HG03378 (cell line): ENCODE results near the gene MGAT4A.
"Not testable (repeated sequence)": the region's sequence is repeated elsewhere in the genome, so short reads cannot be mapped to it uniquely, and the experiment has no call there.

Source experiments
- ATAC-seq: cut with Tn5 transposase; IDR thresholded peaks from one replicate; pipeline ENCODE4 v1.9.1; 2021; ENCODE audit warnings: mild to moderate bottlenecking, moderate library complexity; ENCODE audit not compliant: unreplicated experiment

Gene MGAT4A

DNA sequence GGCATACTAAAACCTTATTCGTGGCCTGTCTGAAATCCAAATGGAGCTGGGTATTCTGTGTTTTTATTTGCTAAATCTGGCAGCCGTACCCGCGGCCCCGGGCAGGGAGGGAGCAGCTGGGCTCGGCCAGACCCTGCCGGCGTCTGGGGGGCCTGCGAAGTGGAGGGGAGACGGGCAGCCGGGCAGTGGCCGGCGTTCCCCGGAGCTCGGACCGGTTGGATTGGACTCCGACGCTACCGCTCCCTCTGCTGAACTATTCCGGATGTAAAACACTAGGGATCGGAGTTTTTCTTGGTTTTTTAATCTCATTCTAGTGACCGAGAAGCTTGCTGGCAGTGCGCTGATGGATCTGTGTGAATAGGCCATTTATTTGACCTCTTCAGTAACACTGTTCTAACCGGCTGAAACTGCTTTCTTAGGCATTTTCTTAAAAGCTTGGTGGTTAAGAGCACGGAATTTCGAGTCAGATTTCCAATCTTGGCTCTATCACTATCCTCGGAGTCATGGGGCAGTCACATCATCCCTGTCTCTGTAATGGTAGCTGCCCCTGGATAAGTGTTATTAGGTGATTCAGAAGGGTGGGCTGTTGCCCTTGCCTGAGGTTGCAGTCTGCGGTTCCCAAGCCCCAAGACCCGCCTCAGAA lies 121.8 kb downstream of the MGAT4A start:
- ATAC-seq = no peak

DNA sequence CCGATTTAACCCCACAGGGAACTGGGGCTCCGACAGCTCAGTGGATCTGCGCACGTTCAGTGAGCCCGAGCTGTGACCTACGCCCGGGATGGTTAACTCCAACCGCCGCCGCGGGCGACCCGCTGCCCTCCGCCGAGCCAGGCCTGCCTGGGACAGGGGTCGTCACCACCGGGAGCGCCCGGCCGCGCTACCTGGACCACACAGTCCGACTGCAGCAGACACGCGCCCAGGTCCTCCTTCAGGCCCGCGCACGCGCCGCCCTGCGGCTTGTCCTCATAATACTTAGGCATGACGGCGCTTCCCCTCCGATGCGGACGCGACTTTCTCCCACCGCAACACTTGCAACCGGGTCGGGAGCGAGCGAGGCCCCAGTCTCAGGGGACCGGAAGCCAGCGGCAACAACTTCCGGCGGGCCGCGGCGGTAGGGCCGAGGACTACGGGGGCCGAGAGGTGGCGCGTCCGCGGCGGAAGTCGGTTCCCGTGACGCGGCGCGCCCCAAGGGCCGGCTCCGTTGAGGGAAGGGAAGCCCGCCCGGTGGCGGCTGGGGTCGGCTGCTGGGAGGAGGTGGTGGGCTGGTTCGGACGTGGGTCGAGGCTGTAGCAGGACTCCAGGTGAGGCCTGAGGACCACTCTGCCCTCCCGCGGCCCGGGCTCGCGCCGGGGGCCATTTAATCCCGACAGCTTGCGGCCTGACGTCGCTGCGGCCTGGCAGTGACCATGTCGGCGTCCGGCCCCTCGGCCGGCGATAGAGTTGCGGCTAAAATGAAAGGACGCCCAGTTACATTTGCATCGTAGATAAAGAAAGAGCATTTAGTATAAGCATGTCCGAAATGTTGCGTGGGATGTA lies 122.6 kb downstream of the MGAT4A start, which contains the start of the genes COA5 and UNC50:
Gene COA5 (minus strand): TSS at position 397 of the 846 bp plus-strand sequence. CDS start 107 bp downstream, at position 290.
Gene UNC50 (plus strand): TSS at position 474 of the 846 bp plus-strand sequence. CDS start 1,171 bp downstream, outside the sequence.
- peak; percentile 69 for ATAC-seq

DNA sequence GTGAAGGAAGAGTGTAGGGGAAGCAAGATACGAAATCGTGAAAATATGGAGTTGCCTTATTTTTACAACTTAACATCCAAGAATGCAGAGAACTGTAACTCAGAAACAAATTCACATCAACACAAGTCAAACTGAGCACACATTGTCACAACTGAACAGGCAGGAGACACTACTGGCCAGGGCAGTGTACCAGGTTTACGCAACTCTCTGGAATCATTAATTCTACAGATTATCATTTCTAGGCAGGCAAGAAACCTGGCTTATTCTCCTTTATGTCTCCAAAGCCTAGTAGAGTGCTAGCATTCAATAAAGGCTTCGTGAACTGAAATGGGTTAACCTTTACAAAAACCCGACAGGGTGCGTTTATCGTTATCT lies 123.2 kb downstream of the MGAT4A start:
- no peak for ATAC-seq

DNA sequence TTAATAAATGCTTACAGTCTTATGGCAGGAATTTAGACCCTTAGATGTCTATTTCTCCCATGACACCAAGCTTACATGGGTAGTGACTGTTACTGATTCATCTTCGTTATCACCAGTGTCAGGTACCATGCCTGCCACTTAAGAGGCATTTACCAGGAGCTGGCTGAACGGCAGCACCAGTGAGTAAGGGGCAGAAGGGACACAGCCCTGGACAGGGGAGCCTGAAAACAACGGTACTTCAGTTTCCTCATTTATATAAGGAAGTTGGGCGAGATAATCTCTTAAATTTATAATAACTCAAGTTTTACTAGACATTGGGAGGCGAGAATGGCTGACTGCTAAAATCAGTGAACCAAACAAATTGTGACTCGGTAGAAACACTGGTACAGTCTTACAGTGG lies 123.8 kb downstream of the MGAT4A start:
- no peak for ATAC-seq

DNA sequence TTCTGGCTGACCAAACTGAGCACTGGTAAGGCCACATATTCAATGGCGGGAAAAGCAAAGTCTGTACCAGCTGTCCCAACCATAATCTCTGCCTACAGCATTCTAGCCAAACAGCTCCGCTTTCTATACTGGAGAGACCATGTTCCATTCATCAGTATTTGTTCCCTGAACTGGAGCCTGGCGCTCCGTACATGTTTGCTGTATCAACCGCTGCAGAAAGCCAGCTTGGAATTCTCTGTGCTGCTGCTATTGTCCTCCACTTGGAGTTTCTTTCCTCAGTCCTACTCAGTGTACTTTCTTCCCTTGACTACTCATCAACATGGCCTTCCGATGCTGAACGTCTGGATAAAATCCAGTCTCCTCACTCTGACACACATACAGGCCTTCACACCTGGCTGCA lies 124.5 kb downstream of the MGAT4A start:
- no peak for ATAC-seq

DNA sequence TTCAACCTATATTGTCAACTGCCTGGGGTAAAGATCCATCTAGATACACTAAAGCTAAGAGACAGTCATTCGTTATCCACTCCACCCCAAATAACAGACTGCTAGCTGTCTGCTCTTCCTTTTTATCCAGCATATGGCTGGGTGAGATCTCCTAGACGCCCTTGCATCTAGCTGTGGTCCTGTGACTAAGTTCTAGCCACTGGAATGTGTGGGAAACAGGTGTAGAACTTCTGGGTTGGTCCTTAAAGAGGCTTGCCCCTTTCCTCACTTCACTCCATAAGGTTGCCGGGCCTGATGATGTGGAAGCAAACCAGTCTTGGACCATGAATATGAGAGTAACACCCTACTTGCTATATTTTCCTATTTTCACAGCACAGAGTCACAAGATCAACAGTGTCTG lies 125.9 kb downstream of the MGAT4A start:
- no peak for ATAC-seq

DNA sequence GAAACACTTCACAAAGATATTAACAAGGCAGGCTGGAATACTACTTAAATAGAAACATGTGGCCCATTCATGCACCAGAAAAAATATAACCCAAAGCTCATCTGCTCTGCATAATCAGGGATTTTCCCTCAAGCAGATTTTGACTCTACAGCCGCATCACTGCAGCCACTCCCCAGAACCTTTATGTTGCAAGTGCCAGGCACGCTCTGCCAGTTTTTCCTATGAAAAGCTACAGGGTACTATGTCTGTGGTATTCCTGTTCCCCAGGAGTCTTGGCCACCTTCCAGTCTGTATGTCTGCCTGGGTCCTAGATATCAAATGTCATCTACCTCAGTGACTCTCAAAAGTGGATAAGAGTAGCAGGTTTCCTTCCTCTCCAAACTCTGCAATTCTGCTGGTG lies 126.4 kb downstream of the MGAT4A start:
- no peak for ATAC-seq

DNA sequence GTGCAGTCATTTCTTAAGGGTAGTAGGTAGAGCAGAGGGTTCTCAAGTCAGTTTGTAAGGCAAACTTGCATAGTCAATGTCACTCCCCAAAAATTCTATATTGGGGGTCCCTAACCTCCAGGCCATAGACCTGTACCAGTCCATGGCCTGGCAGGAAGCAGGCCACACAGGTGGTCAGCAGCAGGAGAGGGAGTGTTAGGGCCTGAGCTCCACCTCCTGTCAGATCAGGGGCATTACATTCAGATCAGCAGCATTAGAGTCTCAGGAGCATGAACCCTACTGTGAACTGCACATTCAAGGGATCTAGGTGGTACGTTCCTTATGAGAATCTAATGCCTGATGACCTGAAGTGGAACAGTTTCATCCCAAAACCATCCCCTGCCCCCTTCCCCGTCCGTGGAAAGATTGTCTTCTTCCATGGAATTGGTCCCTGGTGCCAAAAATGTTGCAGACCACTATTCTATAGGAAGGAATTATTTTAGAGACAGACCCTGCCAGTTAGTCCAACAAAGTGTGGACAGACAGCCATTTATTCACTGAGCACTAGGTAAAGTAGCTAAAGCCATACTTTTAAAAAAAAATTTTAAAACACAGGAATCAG lies 129.3 kb downstream of the MGAT4A start:
- ATAC-seq = no peak

DNA sequence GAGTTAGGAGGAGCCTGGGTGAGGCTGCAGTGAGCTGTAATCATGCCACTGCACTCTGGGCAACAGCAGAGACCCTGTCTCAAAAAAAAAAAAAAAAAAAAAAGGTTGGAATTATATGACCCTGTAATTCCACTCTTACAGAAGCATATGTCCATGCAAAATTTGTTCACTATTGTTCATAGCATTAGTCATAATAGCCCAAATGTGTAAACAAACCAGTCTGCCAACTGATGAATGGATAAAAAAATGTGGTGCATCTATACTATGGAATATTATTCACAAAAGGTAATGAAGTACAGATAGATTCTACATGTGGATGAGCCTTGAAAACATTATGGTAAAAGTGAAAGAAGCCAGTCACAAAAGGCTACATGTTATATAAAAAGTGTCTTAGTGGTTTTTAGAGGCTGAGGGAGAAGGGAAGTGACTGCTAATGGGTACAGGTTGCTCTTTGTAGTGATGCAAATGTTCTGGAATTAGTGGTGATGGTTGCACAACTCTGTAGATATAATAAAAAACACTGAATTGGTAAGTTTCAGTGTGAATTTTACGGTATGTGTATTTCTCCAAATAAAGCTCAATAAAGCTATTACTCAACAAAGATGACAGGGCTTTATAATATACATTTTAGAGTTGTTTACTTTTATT lies 132.0 kb downstream of the MGAT4A start:
- ATAC-seq = no peak

DNA sequence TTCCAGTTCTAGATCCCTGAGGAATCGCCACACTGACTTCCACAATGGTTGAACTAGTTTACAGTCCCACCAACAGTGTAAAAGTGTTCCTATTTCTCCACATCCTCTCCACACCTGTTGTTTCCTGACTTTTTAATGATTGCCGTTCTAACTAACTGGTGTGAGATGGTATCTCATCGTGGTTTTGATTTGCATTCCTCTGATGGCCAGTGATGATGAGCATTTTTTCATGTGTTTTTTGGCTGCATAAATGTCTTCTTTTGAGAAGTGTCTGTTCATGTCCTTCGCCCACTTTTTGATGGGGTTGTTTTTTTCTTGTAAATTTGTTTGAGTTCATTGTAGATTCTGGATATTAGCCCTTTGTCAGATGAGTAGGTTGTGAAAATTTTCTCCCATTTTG lies 136.3 kb downstream of the MGAT4A start:
- ATAC-seq = not testable (repeated sequence)

DNA sequence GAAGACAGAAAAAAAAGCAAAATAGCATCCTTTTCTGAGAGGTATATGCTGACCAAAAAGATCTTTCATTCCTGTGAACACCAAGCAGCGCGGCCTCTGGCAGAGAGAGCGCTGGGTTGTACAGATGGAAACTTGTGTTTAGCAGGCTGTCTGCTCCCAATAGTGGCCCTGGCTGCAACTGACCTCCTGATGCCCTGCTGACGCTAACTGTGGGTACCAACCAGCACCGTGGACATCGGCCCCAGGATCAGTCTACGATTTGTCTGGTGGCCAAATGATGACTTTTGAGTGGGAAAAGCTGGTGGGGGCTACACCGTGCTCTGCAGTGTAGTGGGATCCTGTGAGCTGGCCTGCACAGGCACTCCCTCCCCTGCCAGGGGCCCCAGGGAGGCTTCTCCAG lies 138.4 kb downstream of the MGAT4A start:
- ATAC-seq = no peak

DNA sequence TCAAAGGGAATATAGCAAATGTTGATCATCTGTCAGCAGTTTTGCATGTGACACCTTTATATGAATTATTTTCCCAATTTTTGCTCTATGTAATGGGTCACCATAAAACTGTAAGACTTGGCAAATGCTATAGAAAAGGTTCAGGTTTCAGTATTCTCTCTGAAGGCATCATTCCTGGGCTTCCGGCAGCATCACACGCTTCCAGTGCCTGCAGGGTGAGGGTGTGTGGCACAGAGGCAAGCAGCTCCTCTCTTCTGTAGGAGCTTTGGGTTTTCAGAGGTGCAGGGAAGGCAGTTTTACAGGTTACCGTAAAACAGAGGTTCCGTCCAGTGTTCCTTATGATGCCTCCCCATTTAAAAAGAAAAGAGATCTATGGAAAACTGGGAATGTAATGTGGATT lies 141.4 kb downstream of the MGAT4A start:
- no peak for ATAC-seq

DNA sequence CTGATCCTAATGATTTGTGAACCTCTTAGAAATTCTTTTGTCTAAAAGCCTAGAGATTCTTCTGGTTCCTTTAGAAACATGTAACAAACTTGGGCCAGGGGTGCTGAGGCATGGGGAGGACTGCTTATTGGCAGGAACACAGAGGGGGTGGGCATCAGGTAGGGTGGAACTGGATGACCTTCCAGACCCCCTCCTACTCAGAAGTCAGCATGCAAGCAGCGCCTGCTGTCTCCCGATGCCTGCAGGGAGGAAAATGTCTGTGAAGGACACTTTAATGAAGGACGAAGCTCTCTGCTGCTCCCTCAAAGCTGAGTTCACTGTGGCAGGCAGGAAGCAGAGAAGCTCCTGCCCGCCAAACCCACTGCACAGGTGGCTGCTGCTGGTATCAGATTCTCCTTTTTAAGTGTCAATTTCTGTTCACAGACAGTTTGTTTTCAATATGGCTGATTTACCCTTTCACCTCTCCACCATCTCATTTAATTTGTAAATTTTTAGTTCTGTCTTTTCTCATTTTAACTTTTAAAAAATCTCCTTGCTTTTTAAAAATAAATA lies 142.0 kb downstream of the MGAT4A start:
- no peak for ATAC-seq

DNA sequence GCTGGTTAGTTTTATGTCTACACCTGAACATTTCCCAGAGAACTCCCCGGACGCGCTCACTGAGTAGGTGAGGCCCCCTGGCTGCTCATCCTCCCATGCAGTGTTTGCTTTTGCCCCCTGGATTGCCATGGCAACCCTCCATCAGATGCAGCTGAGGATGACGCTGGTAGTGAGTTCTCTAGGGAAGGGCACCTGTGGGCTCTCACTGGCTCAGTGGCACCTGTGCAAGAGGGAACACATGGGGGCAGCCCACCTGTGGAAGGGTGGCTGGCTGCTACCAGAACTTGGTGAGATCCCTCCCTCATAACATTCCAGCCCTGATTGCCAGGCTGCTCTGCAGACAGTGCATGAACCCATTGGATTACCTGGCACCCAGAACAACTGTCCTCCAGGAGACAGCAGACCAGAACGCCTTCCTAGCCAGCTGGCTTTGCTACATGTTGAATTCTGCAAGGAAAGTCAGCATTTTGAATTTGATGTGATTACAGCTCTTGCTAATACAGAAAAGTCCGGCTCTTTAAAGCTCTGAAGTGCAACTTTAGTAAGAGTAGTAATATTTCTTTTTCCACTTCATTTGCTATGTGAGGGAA lies 144.3 kb downstream of the MGAT4A start:
- ATAC-seq = no peak

DNA sequence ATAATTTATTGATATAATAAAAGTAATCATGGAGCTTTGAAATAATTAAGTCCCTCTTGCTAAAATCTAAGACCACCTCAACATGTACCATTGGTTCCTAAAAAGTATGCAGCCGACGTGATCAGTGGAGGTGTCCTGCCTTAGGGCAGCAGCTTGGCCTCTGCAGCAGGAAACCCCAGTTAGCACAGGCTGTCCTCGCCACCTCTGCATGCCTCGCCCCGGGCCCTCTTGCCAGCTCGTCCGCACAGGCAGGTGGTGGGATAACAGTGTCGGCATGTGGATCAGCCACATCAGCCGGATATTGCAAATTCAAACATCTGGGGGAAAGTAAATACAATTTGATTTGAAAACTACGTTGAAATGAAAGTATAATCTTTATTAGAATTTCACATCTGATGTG lies 145.5 kb downstream of the MGAT4A start:
- ATAC-seq = no peak

DNA sequence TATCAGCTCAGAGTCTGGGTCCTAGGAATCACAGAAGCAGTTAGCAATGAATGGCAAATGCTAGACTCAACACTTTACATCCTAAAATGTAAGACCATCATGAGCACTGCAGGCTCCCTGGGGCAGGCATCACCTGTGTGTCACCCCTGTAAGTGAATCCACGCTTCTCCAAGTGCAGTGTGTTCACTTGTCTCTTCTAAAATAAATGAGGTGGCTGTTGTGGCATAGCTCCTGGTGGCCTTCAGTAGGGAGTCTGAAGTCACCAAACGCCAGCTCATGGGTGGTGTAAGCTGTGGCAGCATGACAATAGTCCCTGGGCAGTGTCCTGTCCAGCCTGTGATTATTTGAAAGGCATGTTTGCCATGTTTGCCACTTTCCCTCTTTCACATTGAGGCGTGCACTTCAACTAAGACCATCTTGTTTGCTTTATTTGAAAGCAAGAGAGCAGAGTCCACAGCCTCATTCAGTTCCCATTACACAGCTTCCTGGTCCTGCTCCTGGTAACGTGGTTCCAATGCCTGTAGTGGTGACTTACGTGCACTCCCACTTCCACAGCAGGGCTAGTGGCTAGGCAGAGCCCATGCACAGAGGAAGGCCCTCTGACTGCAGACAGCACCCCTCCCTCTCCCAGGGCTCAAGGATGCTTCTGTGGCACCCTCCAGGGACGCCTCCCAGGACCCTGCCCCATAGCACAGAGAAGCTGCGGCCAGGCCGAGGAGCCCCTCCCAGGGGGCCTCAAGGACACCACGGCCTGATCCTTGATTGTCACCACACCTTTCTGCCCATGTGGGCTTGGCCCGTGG lies 146.9 kb downstream of the MGAT4A start:
- no peak for ATAC-seq

DNA sequence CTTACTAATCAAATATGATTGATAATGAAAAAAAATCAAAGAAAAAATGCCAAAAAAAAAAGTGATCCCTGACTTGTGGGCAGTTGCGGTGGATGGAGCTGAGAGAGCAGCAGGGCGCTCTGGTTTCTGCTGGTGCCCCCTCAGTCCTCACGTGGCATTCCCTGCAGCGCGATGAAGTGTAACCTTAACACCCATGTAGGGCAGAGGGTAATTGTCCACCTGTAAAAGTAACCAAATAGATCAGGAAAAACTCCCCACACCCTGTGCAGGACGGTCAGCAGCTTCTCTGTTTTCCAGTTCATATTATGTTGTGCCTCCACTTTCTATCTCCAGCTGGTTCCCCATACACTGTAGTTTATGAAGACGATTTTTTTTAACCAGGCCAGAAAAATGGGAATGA lies 147.7 kb downstream of the MGAT4A start:
- ATAC-seq = no peak

DNA sequence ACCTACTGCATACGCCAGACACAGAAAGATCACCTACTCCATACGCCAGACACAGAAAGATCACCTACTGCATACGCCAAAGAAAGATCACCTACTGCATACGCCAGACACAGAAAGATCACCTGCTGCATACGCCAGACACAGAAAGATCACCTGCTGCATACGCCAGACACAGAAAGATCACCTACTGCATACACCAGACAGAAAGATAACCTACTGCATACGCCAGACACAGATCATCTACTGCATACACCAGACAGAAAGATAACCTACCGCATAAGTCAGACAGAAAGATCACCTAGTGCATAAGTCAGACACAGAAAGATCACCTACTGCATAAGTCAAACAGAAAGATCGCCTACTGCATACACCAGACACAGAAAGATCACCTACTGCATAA lies 148.4 kb downstream of the MGAT4A start:
- no peak for ATAC-seq

DNA sequence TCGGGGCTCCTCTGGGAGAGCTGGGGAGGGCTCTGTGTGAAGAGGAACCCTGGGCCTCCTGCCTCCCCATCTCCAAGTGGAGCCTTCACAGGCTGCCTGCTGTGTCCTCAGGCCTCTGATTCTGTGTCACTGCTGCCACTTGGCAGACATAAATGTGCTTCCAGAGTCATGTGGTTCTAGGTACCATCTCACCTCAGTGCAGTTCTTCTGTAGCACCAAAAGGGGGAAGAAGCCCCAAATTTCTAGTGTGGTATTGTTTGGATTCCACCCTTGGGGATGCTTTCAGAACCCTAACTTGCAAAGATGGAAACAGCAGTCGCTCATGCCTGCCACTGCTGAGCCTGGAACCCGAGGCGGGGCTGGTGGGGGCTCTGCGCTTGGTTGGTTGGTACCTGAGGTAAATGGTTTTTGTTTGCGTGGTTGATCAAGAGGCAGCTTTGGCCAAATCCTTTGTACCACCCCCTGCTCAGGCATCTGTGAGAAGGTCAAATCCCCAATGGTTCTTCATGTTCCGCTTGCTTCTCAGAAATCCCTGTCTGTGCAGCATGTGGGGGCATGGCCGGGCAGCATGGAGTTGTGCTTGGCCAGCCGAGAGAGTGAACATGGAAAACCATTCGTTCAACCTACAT lies 150.2 kb downstream of the MGAT4A start:
- ATAC-seq = no peak
